GM21786 (cell line): Measurements from ENCODE around the gene TAF11L12.
"Not testable (repeated sequence)": the region's sequence is repeated elsewhere in the genome, so short reads cannot be mapped to it uniquely, and the experiment has no call there.

Experiments
- ATAC-seq: cut with Tn5 transposase; IDR thresholded peaks from one replicate; pipeline ENCODE4 v1.9.1; 2021; ENCODE audit not compliant: unreplicated experiment

The TAF11L12 gene

DNA sequence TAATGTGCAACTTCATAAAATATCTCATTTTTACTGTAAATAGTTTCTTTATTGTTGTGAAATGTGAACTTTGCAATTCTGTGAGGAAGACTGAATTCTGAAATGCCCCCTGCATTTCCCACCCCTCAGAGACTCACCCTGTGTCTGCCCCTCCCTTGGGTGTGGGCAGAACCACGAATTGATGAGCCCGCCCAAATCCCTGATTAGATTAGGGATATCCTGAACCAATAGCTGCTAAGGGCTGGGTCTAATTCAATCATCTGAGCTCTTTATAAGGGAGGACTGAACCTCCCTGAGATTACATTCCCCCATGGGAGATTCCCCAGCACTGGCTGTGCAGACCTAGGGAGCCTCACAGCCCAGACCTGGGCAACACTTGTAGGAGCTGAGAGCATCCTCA, at the start of gene TAF11L12:
Gene TAF11L12, plus strand, starts transcription at position 301 of the 400 bp plus-strand sequence.
- ATAC-seq = not testable (repeated sequence)

DNA sequence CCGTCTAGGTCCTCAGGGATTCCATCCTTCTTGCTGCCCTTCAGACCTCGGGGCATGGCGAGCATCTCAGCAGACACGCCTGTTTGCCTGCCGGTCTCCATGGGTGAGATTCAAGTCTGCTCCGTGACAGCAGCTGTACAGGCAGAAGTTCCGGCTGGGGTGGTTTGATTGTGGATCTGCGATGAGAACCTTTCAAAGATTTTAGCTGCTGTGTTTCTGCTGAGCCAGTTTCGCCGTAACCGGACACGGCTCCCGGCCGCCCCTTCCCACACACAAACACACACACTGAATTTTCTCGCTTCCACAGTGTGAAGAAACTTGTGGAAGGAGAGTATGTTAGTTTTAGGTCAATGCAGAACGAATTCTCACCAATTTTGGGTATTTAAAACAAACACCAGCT, 24.5 kb upstream of the TAF11L12 start, which contains the start of gene TAF11L7:
Gene TAF11L7, minus strand, starts transcription at position 101 of the 400 bp plus-strand sequence.
- not testable (repeated sequence) for ATAC-seq

DNA sequence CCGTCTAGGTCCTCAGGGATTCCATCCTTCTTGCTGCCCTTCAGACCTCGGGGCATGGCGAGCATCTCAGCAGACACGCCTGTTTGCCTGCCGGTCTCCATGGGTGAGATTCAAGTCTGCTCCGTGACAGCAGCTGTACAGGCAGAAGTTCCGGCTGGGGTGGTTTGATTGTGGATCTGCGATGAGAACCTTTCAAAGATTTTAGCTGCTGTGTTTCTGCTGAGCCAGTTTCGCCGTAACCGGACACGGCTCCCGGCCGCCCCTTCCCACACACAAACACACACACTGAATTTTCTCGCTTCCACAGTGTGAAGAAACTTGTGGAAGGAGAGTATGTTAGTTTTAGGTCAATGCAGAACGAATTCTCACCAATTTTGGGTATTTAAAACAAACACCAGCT, 19.3 kb upstream of the TAF11L12 start, which contains the start of gene TAF11L8:
Gene TAF11L8, minus strand, starts transcription at position 101 of the 400 bp plus-strand sequence.
- ATAC-seq = not testable (repeated sequence)

DNA sequence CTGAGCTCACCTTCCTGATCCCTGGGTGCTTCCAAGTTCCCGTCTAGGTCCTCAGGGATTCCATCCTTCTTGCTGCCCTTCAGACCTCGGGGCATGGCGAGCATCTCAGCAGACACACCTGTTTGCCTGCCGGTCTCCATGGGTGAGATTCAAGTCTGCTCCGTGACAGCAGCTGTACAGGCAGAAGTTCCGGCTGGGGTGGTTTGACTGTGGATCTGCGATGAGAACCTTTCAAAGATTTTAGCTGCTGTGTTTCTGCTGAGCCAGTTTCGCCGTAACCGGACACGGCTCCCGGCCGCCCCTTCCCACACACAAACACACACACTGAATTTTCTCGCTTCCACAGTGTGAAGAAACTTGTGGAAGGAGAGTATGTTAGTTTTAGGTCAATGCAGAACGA, 15.9 kb upstream of the TAF11L12 start, which contains the start of gene TAF11L9:
Gene TAF11L9, minus strand, starts transcription at position 140 of the 400 bp plus-strand sequence.
- ATAC-seq = not testable (repeated sequence)

DNA sequence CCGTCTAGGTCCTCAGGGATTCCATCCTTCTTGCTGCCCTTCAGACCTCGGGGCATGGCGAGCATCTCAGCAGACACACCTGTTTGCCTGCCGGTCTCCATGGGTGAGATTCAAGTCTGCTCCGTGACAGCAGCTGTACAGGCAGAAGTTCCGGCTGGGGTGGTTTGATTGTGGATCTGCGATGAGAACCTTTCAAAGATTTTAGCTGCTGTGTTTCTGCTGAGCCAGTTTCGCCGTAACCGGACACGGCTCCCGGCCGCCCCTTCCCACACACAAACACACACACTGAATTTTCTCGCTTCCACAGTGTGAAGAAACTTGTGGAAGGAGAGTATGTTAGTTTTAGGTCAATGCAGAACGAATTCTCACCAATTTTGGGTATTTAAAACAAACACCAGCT, 12.5 kb upstream of the TAF11L12 start, which contains the start of gene TAF11L10:
Gene TAF11L10, minus strand, starts transcription at position 101 of the 400 bp plus-strand sequence.
- not testable (repeated sequence) for ATAC-seq

DNA sequence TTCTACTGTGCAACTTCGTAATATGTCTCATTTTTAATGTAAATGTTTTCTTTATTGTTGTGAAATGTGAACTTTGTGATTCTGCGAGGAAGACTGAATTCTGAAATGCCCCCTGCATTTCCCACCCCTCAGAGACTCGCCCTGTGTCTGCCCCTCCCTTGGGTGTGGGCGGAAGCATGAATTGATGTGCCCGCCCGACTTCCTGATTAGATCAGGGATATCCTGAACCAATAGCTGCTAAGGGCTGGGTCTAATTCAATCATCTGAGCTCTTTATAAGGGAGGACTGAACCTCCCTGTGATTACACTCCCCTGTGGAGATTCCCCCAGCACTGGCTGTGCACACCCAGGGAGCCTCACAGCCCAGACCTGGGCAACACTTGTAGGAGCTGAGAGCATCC, 6.3 kb upstream of the TAF11L12 start, which contains the start of gene TAF11L11:
Gene TAF11L11, plus strand, starts transcription at position 304 of the 400 bp plus-strand sequence.
- not testable (repeated sequence) for ATAC-seq

DNA sequence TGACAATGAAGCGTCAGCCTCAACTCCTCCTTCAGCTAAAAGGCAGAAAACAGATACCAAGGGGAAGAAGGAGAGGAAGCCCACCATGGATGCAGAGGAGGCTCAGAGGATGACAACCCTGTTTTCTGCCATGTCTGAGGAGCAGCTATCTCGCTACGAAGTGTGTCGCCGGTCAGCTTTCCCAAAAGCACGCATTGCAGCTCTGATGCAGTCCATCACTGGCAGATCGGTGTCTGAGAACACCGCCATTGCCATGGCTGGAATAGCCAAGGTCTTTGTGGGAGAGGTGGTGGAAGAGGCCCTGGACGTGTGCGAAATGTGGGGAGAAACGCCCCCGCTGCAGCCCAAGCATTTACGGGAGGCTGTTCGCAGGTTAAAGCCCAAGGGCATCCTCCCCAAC, 5.2 kb upstream of the TAF11L12 start:
- ATAC-seq = no peak

DNA sequence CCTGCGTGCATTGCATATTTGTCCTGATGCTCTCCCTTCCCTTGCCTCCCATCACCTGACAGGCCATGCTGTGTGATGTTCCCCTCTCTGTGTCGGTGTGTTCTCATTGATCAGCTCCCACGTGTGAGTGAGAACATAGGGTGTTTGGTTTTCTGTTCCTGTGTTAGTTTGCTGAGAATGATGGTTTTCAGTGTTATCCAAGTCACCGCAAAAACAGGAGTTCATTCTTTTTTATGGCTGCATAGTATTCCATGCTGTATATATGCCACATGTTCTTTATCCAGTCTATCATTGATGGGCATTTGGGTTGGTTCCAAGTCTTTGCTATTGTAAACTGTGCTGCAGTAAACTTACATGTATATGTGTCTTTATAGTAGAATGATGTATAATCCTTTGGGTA, 2.7 kb upstream of the TAF11L12 start:
- ATAC-seq = not testable (repeated sequence)

DNA sequence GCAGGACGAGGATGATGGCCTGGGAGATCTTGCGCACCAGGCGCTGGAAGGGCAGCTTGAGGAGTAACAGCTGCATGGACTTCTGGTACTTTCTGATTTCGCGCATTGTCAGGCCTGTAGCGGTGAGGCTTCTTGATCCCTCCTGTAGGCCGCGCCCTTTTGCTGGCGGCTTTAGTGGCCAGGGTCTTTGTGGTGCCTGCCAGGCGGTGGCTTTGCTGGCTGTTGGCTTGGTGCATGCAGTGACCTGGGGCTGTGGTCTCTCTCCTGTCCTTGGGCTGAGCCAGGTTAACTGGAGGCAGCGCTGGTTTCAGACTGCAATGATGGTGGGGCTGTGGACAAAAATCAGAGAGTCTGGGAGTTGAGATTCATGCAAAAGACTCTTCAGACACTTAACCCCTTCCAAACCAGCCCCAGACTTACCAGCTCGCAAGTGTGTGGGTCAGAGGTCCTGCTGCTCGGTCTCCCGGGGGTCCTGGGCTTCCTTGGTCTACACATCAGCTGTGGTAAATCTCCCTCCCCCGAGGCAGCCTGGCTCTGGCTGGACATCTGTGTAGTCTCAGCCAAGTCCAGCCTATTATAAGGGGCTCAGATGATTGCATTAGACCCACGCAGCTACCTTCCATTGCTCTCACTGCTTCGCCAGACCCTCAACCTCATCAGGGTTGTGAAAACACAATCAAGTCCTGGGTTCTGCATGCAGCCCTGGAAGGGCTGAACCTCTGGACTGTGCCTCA, 4.8 kb downstream of the TAF11L12 start:
- ATAC-seq = no peak

DNA sequence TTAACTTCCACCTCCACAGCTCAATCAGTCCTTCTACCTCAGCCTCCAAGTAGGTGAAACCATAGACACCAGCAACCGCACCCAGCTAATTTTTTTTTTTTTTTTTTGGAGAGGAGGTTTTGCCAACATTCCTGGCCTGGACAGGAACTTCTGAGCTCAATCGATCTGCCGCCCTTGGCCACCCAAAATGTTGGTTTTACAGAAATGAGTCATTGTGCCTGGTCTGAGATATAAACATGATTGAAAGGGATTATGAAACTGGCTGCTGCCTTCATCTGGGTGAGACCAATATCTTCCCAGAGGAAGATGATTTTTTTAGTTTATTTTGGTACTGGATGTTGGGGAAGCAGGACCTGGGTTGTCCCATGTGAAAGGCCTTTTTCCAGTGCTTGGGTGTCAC, 9.2 kb downstream of the TAF11L12 start:
- ATAC-seq = no peak

DNA sequence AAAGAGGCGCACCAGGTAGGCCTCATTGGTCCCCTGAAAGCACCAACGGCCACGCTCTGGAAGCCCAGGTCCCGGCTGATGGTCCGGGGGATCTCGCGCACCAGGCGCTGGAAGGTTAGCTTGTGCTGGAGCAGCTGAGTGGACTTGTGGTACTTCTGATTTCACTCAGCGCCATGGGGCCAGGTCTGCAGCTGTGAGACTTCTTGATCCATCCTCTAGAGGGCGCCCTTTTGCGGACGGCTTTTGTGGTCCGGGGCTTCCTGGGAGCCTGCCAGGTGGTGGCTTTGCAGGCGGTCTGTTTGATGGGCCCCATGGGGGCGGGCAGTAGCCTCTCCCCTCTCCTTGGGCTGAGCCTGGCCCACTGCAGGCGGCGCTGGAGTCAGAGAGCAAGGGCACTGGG, 10.4 kb downstream of the TAF11L12 start:
- ATAC-seq = no peak

DNA sequence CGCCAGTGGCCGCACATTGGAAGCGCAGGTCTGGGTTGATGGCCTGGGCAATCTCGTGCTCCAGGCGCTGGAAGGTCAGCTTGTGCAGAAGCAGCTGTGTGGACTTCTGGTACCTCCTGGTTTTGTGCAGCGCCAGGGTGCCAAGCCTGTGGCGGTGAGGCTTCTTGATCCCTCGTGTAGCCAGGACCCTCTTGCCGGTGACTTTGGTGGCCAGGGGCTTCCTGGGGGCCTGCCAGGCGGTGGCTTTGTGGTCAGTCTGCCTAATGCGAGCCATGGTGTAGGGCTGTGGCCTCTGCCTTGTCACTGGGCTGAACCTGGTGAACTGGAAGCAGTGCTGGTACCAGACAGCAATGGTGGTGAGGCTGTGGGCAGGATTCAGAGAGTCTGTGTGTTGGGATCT, 15.5 kb downstream of the TAF11L12 start:
- ATAC-seq = no peak

DNA sequence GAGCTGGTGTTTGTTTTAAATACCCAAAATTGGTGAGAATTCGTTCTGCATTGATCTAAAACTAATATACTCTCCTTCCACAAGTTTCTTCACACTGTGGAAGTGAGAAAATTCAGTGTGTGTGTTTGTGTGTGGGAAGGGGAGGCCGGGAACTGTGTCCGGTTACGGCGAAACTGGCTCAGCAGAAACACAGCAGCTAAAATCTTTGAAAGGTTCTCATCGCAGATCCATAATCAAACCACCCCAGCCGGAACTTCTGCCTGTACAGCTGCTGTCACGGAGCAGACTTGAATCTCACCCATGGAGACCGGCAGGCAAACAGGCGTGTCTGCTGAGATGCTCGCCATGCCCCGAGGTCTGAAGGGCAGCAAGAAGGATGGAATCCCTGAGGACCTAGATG, 21.6 kb downstream of the TAF11L12 start, which contains the start of gene TAF11L13:
Gene TAF11L13, plus strand, starts transcription at position 301 of the 400 bp plus-strand sequence.
- not testable (repeated sequence) for ATAC-seq

DNA sequence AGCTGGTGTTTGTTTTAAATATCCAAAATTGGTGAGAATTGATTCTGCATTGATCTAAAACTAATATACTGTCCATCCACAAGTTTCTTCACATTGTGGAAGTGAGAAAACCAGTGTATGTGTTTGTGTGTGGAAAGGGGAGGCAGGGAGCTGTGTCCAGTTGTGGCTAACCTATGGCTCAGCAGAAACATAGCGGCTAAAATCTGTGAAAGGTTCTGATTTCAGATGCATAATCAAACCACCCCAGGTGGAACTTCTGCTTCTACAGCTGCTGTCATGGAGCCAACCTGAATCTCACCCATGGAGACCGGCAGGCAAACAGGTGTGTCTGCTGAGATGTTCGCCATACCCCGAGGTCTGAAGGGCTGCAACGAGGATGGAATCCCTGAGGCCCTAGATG, 24.0 kb downstream of the TAF11L12 start, which contains the start of gene TAF11L14:
Gene TAF11L14, plus strand, starts transcription at position 301 of the 400 bp plus-strand sequence.
- ATAC-seq = no peak

DNA sequence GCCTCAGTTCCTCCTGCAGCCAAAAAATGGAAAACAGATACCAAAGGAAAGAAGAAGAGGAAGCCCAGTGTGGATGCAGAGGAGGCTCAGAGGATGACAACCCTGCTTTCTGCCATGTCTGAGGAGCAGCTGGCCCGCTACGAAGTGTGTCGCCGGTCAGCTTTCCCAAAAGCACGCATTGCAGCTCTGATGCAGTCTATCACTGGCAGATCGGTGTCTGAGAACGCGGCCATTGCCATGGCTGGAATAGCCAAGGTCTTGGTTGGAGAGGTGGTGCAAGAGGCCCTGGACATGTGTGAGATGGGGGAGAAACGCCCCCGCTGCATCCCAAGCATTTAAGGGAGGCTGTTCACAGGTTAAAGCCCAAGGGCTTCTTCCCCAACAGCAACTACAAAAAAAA, 39.0 kb downstream of the TAF11L12 start:
- not testable (repeated sequence) for ATAC-seq

DNA sequence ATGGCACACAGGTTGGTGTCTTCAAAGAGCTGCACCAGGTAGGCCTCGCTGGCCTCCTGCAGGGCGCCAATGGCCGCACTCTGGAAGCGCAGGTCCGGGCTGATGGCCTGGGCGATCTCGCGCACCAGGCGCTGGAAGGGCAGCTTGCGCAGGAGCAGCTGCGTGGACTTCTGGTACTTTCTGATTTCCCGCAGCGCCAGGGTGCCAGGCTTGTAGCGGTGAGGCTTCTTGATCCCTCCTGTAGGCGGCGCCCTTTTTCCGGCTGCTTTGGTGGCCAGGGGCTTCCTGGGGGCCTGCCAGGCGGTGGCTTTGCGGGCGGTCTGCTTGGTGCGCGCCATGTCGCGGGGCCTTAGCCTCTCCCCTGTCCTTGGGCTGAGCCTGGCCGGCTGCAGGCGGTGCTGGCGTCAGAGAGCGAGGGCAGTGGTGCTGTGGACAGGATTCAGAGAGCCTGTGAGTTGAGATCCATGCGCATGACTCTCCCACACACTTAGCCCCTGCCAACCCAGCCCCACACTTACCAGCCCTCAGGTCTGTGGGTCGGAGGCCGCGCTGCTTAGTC, 45.1 kb downstream of the TAF11L12 start:
- ATAC-seq = not testable (repeated sequence)

DNA sequence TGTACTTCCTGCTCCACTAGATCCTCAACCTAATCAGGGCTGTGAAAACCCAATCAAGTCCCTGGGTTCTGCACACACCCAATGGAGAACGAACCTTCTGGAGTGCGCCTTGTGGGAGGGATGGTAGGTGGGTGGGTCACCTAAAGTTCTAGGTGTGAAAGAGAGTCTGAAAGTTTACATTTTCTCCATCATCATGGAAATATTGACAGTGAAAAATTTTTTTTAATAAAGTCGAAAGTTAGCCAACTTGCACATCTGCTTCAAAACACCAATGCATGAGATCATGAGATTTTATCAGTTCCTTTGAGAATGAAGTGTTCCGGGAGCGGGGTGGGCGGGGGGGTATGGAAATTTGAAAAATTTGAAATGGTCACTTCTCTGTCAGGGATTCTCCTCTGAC, 45.7 kb downstream of the TAF11L12 start:
- no peak for ATAC-seq
